A673 (cell line): ENCODE measurements around the gene SIDT2. TPM values are rescaled to one million over a fixed set of nuclear protein-coding genes. Genes with fewer than 3 reads are reported as not detected.
"Not testable (repeated sequence)": the region's sequence is repeated elsewhere in the genome, so short reads cannot be mapped to it uniquely, and the experiment has no call there.

ENCODE experiments used
- BruUV-seq: library from RNA; stranded (reverse); fragments of 400-500 nt; replicated peaks from 2 replicates; lab custom pipeline; 2021; lab: Mats Ljungman, UMichigan
- CTCF ChIA-PET: fragments of 300-600 bp; sonication (Branson Sonifier 250); formaldehyde crosslinking; loops from one replicate; lab custom pipeline; 2022; ENCODE audit warnings: antibody characterized with exemption; lab: Charles Lee
- POLR2A ChIA-PET: fragments of 300-600 bp; sonication (Branson Sonifier 250); formaldehyde crosslinking; loops from one replicate; lab custom pipeline; 2022; ENCODE audit warnings: antibody characterized with exemption; ENCODE audit not compliant: low non-redundant PET; lab: Charles Lee
- DNase-seq: peaks from one replicate; pipeline ENCODE4 v3.0.0-alpha.2; 2015; ENCODE audit warnings: low spot score
- H3K27ac ChIP-seq: fragments of 200-600 bp; sonication (generic); 2 replicates; pipeline ENCODE4 v1.5.1; 2016; ENCODE audit warnings: mixed run types, low read depth, mild to moderate bottlenecking, mixed read lengths, antibody characterized with exemption, low read length; ENCODE audit not compliant: poor library complexity, severe bottlenecking
- H3K27me3 ChIP-seq: fragments of 200-600 bp; sonication (generic); replicated peaks from 2 replicates; pipeline ENCODE4 v1.6.1; 2017; ENCODE audit warnings: mixed run types, low read depth, mild to moderate bottlenecking, mixed read lengths, antibody characterized with exemption, low read length; ENCODE audit not compliant: insufficient read depth, poor library complexity
- H3K36me3 ChIP-seq: fragments of 200-600 bp; sonication (generic); 2 replicates; pipeline ENCODE4 v1.6.1; 2016; ENCODE audit warnings: mixed run types, mild to moderate bottlenecking, mixed read lengths, antibody characterized with exemption, low read length; ENCODE audit not compliant: insufficient read depth, poor library complexity, severe bottlenecking
- H3K4me1 ChIP-seq: fragments of 200-600 bp; sonication (generic); 2 replicates; pipeline ENCODE4 v1.6.1; 2017; ENCODE audit warnings: mixed run types, mild to moderate bottlenecking, mixed read lengths, antibody characterized with exemption, low read length; ENCODE audit not compliant: insufficient read depth, poor library complexity, severe bottlenecking
- H3K4me3 ChIP-seq: fragments of 200-600 bp; sonication (generic); 2 replicates; pipeline ENCODE4 v1.5.1; 2016; ENCODE audit warnings: low read depth, mixed run types, mild to moderate bottlenecking, mixed read lengths, low read length; ENCODE audit not compliant: poor library complexity, severe bottlenecking
- H3K9me3 ChIP-seq: fragments of 200-600 bp; sonication (generic); 2 replicates; pipeline ENCODE4 v1.6.1; 2016; ENCODE audit warnings: mixed run types, low read depth, mild to moderate bottlenecking, mixed read lengths, antibody characterized with exemption, low read length; ENCODE audit not compliant: poor library complexity, severe bottlenecking
- EZH2 ChIP-seq: fragments of 200-600 bp; sonication (generic); IDR thresholded peaks from 2 replicates; pipeline ENCODE4 v1.6.1; 2017; ENCODE audit warnings: borderline replicate concordance, low read depth, mild to moderate bottlenecking, mixed read lengths, antibody characterized with exemption, low read length; ENCODE audit not compliant: poor library complexity, severe bottlenecking
- intact Hi-C: fragments of 100-400 bp; cut with micrococcal nuclease; formaldehyde crosslinking; loops from one replicate; pipeline ENCODE4 v1.10.0; 2022; ENCODE audit not compliant: unreplicated experiment
- total RNA-seq: library from RNA; stranded (reverse); gene quantifications from 2 replicates; pipeline ENCODE4 v1.2.3, GENCODE V29; 2021
- TF ChIP-seq, protein P1 (sequence below): fragments of 300-800, 200-600 bp; sonication (generic); conservative IDR thresholded peaks from 2 replicates; pipeline ENCODE4 v1.5.1; 2017; ENCODE audit warnings: low read depth, mild to moderate bottlenecking, antibody characterized with exemption, low read length, moderate library complexity, mixed read lengths

SIDT2 gene
- total RNA-seq, 1 experiment from 2014 or later: 33.5 TPM

DNA sequence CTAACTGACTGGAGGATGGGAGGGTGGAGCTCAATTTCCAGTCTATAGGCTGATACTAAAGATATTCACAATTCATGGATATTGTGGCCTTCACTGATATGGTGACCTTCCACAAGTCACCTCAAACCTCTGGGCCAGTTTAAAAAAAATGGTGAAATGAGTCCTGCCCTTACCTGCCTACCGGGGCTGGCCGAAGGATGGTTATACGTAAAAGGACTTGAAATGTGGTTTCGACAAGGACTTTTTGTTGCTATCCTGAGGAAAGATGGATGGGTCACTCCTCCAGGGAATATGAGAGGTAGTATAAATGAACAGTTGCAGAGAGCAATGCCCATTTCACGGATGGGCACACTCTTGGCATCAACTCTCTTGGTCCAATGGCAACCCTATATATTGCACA, 28.9 kb downstream of the SIDT2 start:
- POLR2A ChIA-PET, H3K4me3 ChIP-seq, H3K4me1 ChIP-seq, BruUV-seq, CTCF ChIA-PET, H3K27me3 ChIP-seq, H3K27ac ChIP-seq, H3K9me3 ChIP-seq, DNase-seq, H3K36me3 ChIP-seq: not testable (repeated sequence)
- intact Hi-C loops: loop anchor here (5.0 kb wide), 1 partner anchor 75 kb away; no protein-coding TSS in a partner anchor

DNA sequence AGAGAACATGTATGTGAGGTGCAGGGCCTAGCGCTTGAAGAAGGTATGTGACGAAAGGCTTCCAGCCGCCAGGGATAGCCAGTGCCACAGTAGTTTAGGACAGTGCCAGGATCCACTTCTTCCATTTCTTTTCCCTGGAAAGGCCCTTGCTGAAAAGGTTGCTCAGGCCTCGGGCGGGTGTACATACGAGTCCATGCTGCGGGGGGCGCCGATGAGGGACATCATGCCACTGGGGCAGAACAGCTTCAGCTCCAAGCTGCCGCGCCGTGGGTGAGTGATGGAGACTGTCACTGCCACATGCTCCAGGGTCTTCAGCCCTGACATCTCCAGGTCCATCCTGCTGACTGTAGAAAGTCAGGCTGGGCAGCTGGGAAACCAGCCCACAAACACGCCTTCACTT, 30.2 kb downstream of the SIDT2 start:
- H3K9me3 ChIP-seq, DNase-seq, H3K27ac ChIP-seq, H3K4me1 ChIP-seq, H3K27me3 ChIP-seq, H3K36me3 ChIP-seq, H3K4me3 ChIP-seq, BruUV-seq, CTCF ChIA-PET, POLR2A ChIA-PET: not testable (repeated sequence)
- intact Hi-C loops: loop anchor here (5.0 kb wide), 1 partner anchor 76 kb away; no protein-coding TSS in a partner anchor

DNA sequence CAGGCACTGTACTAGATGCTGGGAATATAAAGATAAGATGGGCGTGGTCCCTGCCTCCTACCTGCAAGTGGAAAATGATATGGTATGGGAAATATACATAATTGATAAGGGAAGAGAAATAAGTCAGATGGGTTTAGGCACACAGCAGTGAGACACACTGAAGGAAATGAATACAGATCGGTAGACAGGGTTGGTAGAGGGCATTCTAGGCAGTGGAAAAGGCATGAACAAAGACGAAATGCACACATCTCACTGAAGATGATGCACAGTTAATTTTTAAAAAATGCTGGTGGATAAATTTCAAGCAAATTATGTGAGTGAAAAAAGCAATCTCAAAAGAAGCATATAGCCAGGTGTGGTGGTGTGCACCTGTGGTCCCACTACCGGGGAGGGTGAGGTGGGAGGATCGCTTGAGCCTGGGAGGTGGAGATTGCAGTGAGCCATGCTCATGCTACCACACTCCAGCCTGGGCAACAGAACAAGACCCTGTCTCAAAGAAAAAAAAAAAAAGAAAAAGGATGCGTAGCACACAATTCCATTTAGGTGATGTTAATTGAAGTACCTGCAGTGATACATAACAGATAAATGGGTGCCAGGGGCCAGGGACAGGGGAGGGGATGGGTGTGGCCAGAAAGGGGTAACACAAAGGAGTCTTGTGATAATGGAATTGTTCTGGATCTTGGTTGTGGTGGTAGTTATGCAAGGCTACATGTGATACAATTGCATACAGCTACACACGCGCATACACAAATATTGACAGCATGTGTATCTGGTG, 31.0 kb downstream of the SIDT2 start:
- CTCF ChIA-PET, H3K9me3 ChIP-seq, H3K27me3 ChIP-seq, BruUV-seq, POLR2A ChIA-PET, H3K36me3 ChIP-seq, H3K27ac ChIP-seq, H3K4me3 ChIP-seq, H3K4me1 ChIP-seq, DNase-seq: not testable (repeated sequence)
- intact Hi-C loops: loop anchor here (5.0 kb wide), 1 partner anchor 77 kb away; no protein-coding TSS in a partner anchor

- ChIA-PET POLR2A (no interaction called here), CTCF (no interaction called here)
- no peaks in the 10 kb centered on the region for H3K4me1 ChIP-seq
- H3K4me3 ChIP-seq: no peak overlapping the region
- TF ChIP-seq EZH2: no peak
- TF ChIP-seq, protein P1, sequence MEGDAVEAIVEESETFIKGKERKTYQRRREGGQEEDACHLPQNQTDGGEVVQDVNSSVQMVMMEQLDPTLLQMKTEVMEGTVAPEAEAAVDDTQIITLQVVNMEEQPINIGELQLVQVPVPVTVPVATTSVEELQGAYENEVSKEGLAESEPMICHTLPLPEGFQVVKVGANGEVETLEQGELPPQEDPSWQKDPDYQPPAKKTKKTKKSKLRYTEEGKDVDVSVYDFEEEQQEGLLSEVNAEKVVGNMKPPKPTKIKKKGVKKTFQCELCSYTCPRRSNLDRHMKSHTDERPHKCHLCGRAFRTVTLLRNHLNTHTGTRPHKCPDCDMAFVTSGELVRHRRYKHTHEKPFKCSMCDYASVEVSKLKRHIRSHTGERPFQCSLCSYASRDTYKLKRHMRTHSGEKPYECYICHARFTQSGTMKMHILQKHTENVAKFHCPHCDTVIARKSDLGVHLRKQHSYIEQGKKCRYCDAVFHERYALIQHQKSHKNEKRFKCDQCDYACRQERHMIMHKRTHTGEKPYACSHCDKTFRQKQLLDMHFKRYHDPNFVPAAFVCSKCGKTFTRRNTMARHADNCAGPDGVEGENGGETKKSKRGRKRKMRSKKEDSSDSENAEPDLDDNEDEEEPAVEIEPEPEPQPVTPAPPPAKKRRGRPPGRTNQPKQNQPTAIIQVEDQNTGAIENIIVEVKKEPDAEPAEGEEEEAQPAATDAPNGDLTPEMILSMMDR: no peak
- no peak for DNase-seq
- no peaks in the 10 kb centered on the region for H3K27me3 ChIP-seq
- no peaks in the 10 kb centered on the region for H3K36me3 ChIP-seq
- intact Hi-C loops: no loop called here
- H3K27ac ChIP-seq: no peak overlapping the region
- no peaks in the 10 kb centered on the region for H3K9me3 ChIP-seq
- no TSS peak for BruUV-seq
These were observed 32.1 kb downstream of the SIDT2 start for GRCh38 chr11:117210620-117211019.
